Neuronal stem cell (in vitro differentiated cells): ENCODE results near the gene KCTD21.

ENCODE experiments used
- DNase-seq: peaks from one replicate; pipeline ENCODE4 v3.0.0-alpha.2; 2013; ENCODE audit warnings: low spot score
- H2AFZ ChIP-seq: one replicate; pipeline ENCODE4 v1.6.1; 2013; ENCODE audit warnings: mild to moderate bottlenecking, low read length, inconsistent platforms
- H2AK5ac ChIP-seq: 2 replicates; pipeline ENCODE4 v1.6.1; 2013; ENCODE audit warnings: low read depth, mild to moderate bottlenecking, inconsistent platforms, low read length, moderate library complexity, mixed read lengths
- H2BK120ac ChIP-seq: 2 replicates; pipeline ENCODE4 v1.6.1; 2013; ENCODE audit warnings: low read depth, mild to moderate bottlenecking, inconsistent platforms, low read length, moderate library complexity, mixed read lengths
- H2BK12ac ChIP-seq: one replicate; pipeline ENCODE4 v1.6.1; 2013; ENCODE audit warnings: low read length, inconsistent platforms
- H2BK15ac ChIP-seq: 2 replicates; pipeline ENCODE4 v1.6.1; 2013; ENCODE audit warnings: mild to moderate bottlenecking, low read length, inconsistent platforms, mixed read lengths
- H2BK5ac ChIP-seq: one replicate; pipeline ENCODE4 v1.6.1; 2013; ENCODE audit warnings: inconsistent platforms, mild to moderate bottlenecking, low read length, moderate library complexity
- H3K14ac ChIP-seq: one replicate; pipeline ENCODE4 v1.6.1; 2013; ENCODE audit warnings: low read length, inconsistent platforms
- H3K18ac ChIP-seq: 2 replicates; pipeline ENCODE4 v1.6.1; 2013; ENCODE audit warnings: low read length, inconsistent platforms
- H3K23ac ChIP-seq: 2 replicates; pipeline ENCODE4 v1.6.1; 2013; ENCODE audit warnings: low read depth, mild to moderate bottlenecking, mixed read lengths, low read length, inconsistent platforms; ENCODE audit not compliant: poor library complexity
- H3K27ac ChIP-seq: replicated peaks from 3 replicates; pipeline ENCODE4 v1.5.1; 2013; ENCODE audit warnings: low read length, inconsistent platforms
- H3K27me3 ChIP-seq, 3 experiments: 2 replicates each; pipeline ENCODE4 v1.6.1; 2013; ENCODE audit warnings: low read length in 3 of 3, mild to moderate bottlenecking in 2 of 3, inconsistent platforms in 1 of 3, low read depth in 1 of 3, mixed read lengths in 1 of 3, moderate library complexity in 1 of 3; ENCODE audit not compliant: control insufficient read depth in 3 of 3, insufficient read depth in 3 of 3
- H3K36me3 ChIP-seq, 2 donors: replicated peaks in 1 of 2; 2 replicates each; pipeline ENCODE4 v1.6.1; 2013; ENCODE audit warnings: low read length in 2 of 2; ENCODE audit not compliant: control insufficient read depth in 2 of 2, insufficient read depth in 2 of 2
- H3K4ac ChIP-seq: 2 replicates; pipeline ENCODE4 v1.6.1; 2013; ENCODE audit warnings: inconsistent platforms, mild to moderate bottlenecking, low read length, moderate library complexity
- H3K4me1 ChIP-seq, 2 donors: 1 replicate in 1 of 2; 2 replicates in 1 of 2; pipeline ENCODE4 v1.6.1; 2013; ENCODE audit warnings: low read length in 2 of 2, low read depth in 1 of 2; ENCODE audit not compliant: control insufficient read depth in 2 of 2, insufficient read depth in 1 of 2
- H3K4me2 ChIP-seq: one replicate; pipeline ENCODE4 v1.6.1; 2013; ENCODE audit warnings: mild to moderate bottlenecking, low read length, inconsistent platforms; ENCODE audit not compliant: insufficient read depth, poor library complexity, severe bottlenecking
- H3K4me3 ChIP-seq, 2 donors: 2 replicates each; pipeline ENCODE4 v1.5.1; 2013; ENCODE audit warnings: low read length in 2 of 2, mild to moderate bottlenecking in 2 of 2, inconsistent platforms in 1 of 2, moderate library complexity in 1 of 2
- H3K79me1 ChIP-seq: one replicate; pipeline ENCODE4 v1.6.1; 2013; ENCODE audit warnings: low read depth, mild to moderate bottlenecking, inconsistent platforms, low read length, moderate library complexity
- H3K9ac ChIP-seq: one replicate; pipeline ENCODE4 v1.6.1; 2013; ENCODE audit warnings: mild to moderate bottlenecking, low read depth, low read length, inconsistent platforms; ENCODE audit not compliant: poor library complexity
- H3K9me3 ChIP-seq, 2 donors: replicated peaks in 1 of 2; 2 replicates each; pipeline versions ENCODE3 to v1.6.1; 2013; ENCODE audit warnings: low read length in 2 of 2, mild to moderate bottlenecking in 2 of 2, inconsistent platforms in 1 of 2, low read depth in 1 of 2, mixed read lengths in 1 of 2, moderate library complexity in 1 of 2; ENCODE audit not compliant: control insufficient read depth in 2 of 2, insufficient read depth in 1 of 2
- H4K8ac ChIP-seq: one replicate; pipeline ENCODE4 v1.6.1; 2013; ENCODE audit warnings: low read depth, mild to moderate bottlenecking, inconsistent platforms, low read length, moderate library complexity
- H4K91ac ChIP-seq: one replicate; pipeline ENCODE4 v1.6.1; 2013; ENCODE audit warnings: low read length, low read depth, mild to moderate bottlenecking, inconsistent platforms; ENCODE audit not compliant: poor library complexity
- WGBS, 2 donors: extraction: QIAGEN DNeasy Blood & Tissue Kit; methylation state at CpG; one replicate each; pipeline ENCODE4 v1.1.7; 2013; ENCODE audit warnings: missing lambda C conversion rate in 2 of 2, mixed read lengths in 1 of 2; ENCODE audit not compliant: insufficient read length in 2 of 2, insufficient replicate concordance in 1 of 2; ENCODE audit errors: extremely low coverage in 2 of 2; 5-methylcytosine and 5-hydroxymethylcytosine counted together

The KCTD21 gene

DNA sequence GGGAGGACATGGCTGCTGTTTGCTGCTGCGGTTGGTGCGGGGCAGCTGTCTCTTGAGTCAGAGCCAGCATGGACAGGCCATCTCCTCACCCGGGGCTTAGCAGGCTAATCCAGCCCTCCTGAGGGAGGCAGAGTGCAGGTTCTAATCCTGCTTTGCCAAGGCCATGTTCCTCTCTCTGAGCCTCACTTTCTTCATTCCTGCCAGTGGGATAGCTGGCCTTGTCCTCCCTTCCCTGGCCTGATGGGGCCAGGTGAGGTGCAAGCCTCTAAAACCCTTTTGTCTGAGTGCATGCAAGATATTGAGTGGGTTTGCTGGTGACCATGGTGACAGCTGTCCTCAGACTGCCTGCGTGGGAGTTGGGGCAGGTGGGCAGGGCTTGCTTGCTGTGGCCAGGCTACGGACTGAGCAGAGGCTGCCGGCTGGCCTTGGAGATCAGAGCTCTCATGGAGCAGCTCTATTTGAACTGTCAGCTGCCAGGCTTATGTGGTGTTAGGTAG, 3.8 kb upstream of the KCTD21 start:
- H3K79me1 ChIP-seq, result peaks cover 13% of the 10 kb centered on the region
- no peak overlapping the region for H3K4me3 ChIP-seq
- H4K91ac ChIP-seq, result no peak overlapping the region
- no peak overlapping the region for H2BK5ac ChIP-seq
- H3K18ac ChIP-seq, result no peak overlapping the region
- peak overlapping the region; percentile 53 for H2AK5ac ChIP-seq
- no peaks in the 10 kb centered on the region for H3K27me3 ChIP-seq
- H2BK12ac ChIP-seq, result no peak overlapping the region
- H3K9ac ChIP-seq, result no peak overlapping the region
- H2BK15ac ChIP-seq, result no peak overlapping the region
- no peaks in the 10 kb centered on the region for H3K36me3 ChIP-seq
- H2AFZ ChIP-seq, result no peak overlapping the region
- no peak overlapping the region for H3K14ac ChIP-seq
- H3K23ac ChIP-seq, result no peak overlapping the region
- H3K4ac ChIP-seq, result no peak overlapping the region
- DNase-seq, result no peak
- no CpG with 5 or more reads among the region's 6 CpGs for whole genome bisulfite sequencing, 2 donors
- no peak overlapping the region for H3K4me2 ChIP-seq
- H4K8ac ChIP-seq, result no peak overlapping the region
- no peak overlapping the region for H2BK120ac ChIP-seq
- peaks cover 11 to 25% of the 10 kb centered on the region in 2 donors for H3K4me1 ChIP-seq
- no peak overlapping the region for H3K27ac ChIP-seq
- H3K9me3 ChIP-seq, result no peaks in the 10 kb centered on the region

DNA sequence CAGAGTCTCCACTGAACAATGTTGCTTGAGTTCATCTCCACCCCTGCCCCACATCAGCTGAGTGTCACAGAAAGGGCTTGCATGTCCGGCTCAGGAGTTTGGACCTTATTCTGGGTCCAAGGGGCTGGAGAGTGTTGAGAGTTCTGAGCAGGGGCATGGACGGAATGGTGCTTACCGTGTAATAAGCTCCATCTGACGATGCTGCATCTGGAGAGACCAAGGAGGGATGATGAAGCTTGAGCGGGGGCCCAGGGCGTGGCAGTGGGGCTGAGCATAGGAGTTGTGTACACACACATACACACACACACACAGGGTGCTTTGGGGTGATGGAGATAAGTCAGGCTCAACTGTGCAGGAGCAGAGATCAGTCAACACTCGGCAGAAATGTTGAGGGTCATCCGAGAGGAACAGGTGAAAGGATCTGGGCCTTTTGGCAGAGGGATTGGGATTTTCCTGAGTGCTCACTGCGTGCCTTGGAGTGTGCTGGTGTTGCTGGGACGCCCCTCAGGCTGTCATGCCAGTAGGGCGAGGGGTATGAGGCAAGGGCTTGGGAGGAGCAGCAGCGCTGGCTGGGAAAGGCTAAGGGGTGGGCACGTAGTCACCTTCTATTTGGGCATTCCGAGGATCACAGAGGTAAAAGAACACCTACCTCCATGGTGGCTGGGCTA, 2.6 kb upstream of the KCTD21 start:
- H3K4me1 ChIP-seq, result peaks cover 12 to 25% of the 10 kb centered on the region in 2 donors
- H3K14ac ChIP-seq, result no peak overlapping the region
- no peaks in the 10 kb centered on the region for H3K9me3 ChIP-seq
- no peak for DNase-seq
- H3K79me1 ChIP-seq, result peaks cover 11% of the 10 kb centered on the region
- no peak overlapping the region for H3K27ac ChIP-seq
- no peaks in the 10 kb centered on the region for H3K27me3 ChIP-seq
- H2AFZ ChIP-seq, result no peak overlapping the region
- no peak overlapping the region for H3K9ac ChIP-seq
- no peak overlapping the region for H2AK5ac ChIP-seq
- H2BK15ac ChIP-seq, result no peak overlapping the region
- no peak overlapping the region for H2BK120ac ChIP-seq
- H3K36me3 ChIP-seq, result no peaks in the 10 kb centered on the region
- H3K18ac ChIP-seq, result no peak overlapping the region
- no peak overlapping the region for H3K23ac ChIP-seq
- H2BK12ac ChIP-seq, result no peak overlapping the region
- no peak overlapping the region for H2BK5ac ChIP-seq
- WGBS, 2 donors, result no CpG with 5 or more reads among the region's 14 CpGs
- no peak overlapping the region for H4K91ac ChIP-seq
- H3K4me3 ChIP-seq, result no peak overlapping the region
- no peak overlapping the region for H3K4ac ChIP-seq
- no peak overlapping the region for H3K4me2 ChIP-seq
- H4K8ac ChIP-seq, result no peak overlapping the region

DNA sequence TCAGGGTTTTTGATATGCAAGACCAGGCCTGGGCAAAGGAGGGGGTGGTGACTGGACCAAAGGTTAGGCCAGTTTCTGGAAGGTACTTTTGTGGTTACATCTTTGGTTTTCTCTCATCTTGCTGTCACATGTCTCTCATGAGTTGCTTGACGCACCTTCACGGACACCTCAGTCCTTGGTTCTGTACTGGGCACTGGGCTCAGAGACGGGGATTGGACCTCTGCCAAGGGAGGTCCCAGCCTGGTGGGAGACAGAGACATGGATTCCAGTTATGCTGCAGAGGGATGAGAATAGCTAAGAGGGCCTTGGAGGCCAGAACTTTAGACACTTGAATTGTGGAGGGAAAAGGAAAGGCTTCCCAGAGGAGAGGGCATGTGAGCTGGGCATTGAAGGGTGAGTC, 1.9 kb upstream of the KCTD21 start:
- Histone ChIP-seq H2AK5ac (no peak overlapping the region), H4K8ac (no peak overlapping the region), H4K91ac (no peak overlapping the region), H3K14ac (no peak overlapping the region), H2AFZ (no peak overlapping the region), H2BK15ac (no peak overlapping the region), H3K4me1 (peaks cover 12 to 25% of the 10 kb centered on the region in 2 donors), H3K27ac (no peak overlapping the region), H2BK5ac (no peak overlapping the region), H3K4me2 (no peak overlapping the region), H3K79me1 (peaks cover 11% of the 10 kb centered on the region), H2BK120ac (no peak overlapping the region), H2BK12ac (no peak overlapping the region), H3K27me3 (no peaks in the 10 kb centered on the region), H3K18ac (no peak overlapping the region), H3K4ac (no peak overlapping the region), H3K4me3 (no peak overlapping the region), H3K23ac (no peak overlapping the region), H3K9ac (no peak overlapping the region), H3K36me3 (no peaks in the 10 kb centered on the region), H3K9me3 (no peaks in the 10 kb centered on the region)
- WGBS, 2 donors, result no CpG with 5 or more reads among the region's 3 CpGs
- no peak for DNase-seq

DNA sequence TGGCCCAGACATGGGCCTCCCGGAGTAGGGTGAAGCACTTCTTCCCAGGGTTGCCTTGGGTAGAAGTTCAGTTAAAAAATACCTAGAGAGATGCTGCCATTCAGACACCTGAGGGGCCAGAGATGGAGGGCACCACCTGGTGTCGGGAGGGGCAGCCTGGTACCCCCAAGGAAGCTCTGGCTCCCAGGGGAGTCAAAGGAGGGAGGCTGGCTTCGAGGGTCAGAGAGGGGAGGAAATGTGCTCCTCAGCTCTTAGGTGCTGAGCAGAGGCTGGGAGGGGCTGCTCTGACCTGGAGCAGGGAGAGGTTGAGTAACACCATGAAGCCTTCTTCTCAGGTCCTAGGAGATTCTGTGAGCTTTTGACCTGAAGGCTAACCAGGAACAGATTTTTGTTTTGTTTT, 1.4 kb upstream of the KCTD21 start:
- Histone ChIP-seq H3K4me3 (peak overlapping the region in 1 of 2 donors; percentile 95), H3K79me1 (peaks cover 7% of the 10 kb centered on the region), H4K91ac (no peak overlapping the region), H3K27me3 (no peaks in the 10 kb centered on the region), H3K9ac (no peak overlapping the region), H2BK15ac (no peak overlapping the region), H3K4ac (no peak overlapping the region), H3K9me3 (no peaks in the 10 kb centered on the region), H3K36me3 (no peaks in the 10 kb centered on the region), H3K23ac (no peak overlapping the region), H2BK12ac (no peak overlapping the region), H3K4me2 (no peak overlapping the region), H3K27ac (no peak overlapping the region), H2AK5ac (no peak overlapping the region), H2BK5ac (no peak overlapping the region), H2AFZ (peak overlapping the region; percentile 97), H3K4me1 (peaks cover 12 to 25% of the 10 kb centered on the region in 2 donors), H4K8ac (no peak overlapping the region), H2BK120ac (no peak overlapping the region), H3K18ac (no peak overlapping the region), H3K14ac (no peak overlapping the region)
- no CpG with 5 or more reads among the region's 3 CpGs for WGBS, 2 donors
- DNase-seq, result no peak
